ENCODE results near the gene ECPAS.
"Not testable (repeated sequence)": the region's sequence is repeated elsewhere in the genome, so short reads cannot be mapped to it uniquely, and the experiment has no call there.

The ECPAS gene

DNA sequence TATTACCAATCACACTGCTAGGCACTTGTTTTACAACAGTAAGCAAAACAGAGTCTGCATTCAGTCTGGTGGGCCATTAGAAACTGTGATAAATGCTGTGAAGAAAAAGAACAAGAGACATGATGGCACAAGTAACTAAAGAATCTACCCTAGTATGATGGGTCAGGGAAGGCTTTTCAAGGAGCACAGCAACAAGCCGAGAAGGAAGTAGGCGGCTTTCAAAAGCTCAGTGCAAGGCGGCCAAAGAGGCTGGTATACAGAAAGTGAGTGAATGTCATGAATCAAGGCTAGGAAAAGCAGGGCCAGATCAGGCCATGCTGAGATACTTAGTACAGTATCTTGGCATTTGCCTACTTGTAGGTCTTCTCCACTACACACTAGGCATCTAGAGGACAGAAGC lies 76.4 kb downstream of the ECPAS start:
- DNase-seq: no peak

GRCh38 chr9:111405701-111406100 lies 78.5 kb downstream of the ECPAS start:
- DNase-seq: no peak

DNA sequence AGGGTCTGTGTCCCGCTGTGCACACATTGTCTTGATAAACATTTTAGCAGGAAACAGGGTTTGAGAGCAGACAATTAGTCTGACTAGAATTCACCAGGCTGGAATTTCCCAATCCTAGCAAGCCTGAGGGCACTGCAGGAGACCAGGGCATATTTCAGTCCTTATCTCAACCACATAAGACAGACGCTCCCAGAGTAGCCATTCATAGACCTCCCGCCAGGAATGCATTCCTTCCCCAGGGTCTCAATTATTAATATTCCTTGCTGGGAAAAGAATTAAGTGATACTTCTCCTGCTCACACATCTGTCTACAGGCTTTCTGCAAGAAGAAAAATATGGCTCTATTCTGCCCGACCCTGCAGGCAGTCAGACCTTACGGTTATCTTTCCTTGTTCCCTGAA lies 82.7 kb downstream of the ECPAS start:
- not testable (repeated sequence) for DNase-seq

GRCh38 chr9:111400564-111400898 lies 83.7 kb downstream of the ECPAS start:
- no peak for DNase-seq

- DNase-seq: no peak
These were observed 84.2 kb downstream of the ECPAS start for GRCh38 chr9:111399772-111400563.

DNA sequence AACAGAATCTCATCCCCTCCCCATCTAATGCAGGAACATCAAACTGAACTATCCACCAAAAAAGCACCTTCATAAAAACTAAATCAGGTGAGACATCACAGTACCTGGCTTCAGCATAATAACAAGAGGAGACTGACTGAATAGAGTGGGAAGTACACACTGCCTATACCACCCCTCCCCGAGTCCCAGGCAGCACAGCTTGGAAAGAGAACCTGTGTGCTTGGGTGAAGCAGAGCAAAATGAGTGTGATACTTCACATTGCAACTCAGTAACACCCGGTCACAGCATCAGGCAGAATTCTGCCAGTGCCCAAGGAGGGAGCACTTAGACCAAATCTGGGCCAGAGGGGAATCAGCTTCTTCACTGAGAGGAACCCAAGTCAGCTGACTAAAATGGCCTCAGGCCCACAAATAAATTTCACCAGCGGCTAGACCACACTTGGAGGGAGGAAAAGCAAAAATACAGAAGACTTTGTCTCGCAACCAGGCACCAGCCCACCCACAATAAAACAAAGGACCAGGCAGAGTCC lies 84.9 kb downstream of the ECPAS start:
- DNase-seq: no peak

DNA sequence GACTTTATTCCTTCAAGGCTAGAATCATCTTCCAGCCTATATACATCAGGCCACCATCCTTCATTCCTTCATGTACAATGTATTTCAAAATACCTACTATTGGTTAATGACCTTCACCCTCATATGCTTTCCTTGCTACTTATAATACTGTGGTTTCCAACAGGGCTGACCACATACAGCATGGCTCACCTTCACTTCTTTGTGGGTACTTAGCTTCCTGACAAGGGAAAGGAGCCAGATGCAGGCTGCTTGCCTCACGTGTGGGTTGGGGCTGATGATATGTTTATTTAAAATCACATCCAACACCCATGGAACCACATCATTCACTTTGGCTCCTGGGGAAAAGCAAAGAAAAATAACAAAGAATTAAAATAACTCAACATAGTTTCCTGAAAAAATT lies 90.2 kb downstream of the ECPAS start:
- DNase-seq: no peak

DNA sequence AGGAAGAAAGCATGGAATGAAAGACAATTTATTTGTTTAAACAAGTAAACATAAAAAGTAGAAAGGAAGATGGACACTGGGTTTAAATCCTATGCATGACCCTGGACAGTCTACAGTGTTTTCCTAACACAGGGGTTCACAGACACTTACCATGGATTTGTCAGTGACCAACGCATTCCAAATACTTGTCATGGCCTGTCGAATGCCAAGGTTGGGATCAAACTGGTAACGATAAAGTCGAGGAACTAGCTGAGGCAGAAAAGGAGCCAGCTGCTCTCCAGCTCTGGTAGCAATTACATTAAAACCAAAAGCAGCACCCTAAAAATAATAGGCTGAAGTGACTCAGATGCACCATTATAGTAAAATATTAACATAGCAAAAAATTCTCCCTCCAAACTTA lies 94.8 kb downstream of the ECPAS start:
- no peak for DNase-seq

- DNase-seq: no peak
These were observed 97.8 kb downstream of the ECPAS start for GRCh38 chr9:111386386-111386785.

- no peak for DNase-seq
These were observed 103.2 kb downstream of the ECPAS start for GRCh38 chr9:111381006-111381405.

GRCh38 chr9:111375817-111376564 lies 108.2 kb downstream of the ECPAS start:
- no peak for DNase-seq

GRCh38 chr9:111375062-111375461 lies 109.1 kb downstream of the ECPAS start:
- DNase-seq: no peak

GRCh38 chr9:111372297-111372696 lies 111.9 kb downstream of the ECPAS start:
- no peak for DNase-seq

DNA sequence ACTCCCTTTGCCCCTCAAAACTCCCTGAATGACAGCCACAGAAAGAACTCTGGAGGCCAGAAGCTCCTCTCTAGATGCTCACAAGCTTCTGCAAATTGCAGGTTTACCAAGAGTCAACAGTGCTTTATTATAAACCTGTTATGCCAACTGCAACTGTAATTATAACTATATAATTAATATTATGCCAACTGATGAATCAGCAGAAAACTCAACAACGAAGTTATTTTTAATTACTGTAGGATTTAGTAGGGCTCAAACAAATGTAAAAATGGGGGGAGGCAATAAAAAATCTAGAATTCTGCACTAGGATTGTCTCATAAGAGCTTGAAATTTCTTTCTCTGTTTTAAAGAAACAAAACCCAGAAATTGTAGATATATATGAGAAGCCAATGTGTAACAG lies 117.2 kb downstream of the ECPAS start:
- DNase-seq: no peak

- DNase-seq: no peak
These were observed 121.7 kb downstream of the ECPAS start for GRCh38 chr9:111362526-111362925.

DNA sequence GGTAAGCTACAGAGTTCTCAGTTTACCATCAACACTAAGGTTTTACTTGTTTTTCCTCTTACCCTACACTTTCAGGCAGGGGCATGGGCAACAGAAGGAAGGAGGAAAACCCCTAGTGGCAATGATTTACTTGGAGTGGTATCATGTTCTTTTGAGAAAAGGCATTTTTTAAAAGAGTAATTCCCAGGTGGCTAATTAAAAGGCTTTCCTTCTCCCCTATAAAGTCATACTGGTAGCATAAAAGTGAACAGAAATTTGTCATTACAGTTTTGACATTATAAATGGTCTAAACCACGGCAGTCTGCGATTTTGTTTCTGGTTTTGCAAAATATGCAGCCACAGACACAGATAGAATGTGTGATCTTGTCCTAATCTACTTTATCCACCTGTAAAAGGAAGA lies 123.3 kb downstream of the ECPAS start:
- DNase-seq: no peak

DNA sequence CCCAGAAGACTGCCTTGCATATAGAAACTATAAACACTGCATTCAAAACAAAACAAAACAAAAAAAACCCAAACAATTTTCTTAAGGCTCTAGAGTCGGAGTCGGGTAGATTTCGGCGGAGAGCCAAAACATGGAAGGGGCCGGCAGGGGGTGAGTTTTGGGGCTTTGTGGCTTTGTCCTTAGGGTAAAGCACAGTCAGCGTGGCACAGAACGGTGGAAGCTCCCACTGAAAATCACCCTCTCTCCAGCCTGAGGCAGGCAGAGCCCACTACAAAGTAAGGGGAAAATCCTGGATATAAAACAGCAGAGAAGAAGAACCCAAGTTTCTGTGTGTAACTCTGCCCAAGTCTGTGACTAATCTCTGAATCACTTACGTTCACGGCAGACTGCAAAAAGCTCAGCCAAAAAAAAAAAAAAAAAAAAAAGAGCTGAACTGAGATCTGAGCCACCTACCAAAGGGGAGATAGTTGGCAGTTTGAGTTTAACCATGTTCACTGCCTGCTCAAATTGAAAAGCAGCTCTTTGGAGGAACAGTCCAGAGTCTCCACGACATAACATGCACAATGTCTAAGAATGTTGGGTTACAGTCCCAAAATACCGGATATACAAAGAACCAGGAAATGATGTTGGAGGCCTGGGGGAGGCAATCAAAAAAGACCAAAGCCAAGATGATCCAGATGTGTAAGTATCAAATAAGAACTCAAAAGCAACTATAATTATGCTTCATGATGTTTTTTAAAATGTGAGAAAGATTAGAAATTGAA lies 127.5 kb downstream of the ECPAS start:
- DNase-seq: no peak

DNA sequence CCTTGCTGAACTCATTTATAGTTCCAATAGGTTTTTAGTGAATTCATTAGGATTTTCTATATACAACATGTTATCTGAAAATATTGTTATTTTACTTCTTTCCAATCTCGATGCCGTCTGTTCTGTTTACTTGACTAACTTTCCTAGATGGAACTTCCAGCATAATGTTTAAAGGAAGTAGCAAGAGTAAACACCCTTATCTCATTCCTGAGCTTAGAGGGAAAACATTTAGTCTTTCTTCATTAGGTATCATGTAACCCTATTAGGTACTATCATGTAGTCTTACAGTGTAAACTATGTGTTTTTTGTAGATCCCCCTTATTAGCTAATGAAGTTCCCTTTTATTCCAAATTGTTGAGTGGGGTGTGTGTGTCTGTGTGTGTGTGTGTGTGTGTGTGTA lies 131.6 kb downstream of the ECPAS start:
- no peak for DNase-seq

- no peak for DNase-seq
These were observed 133.6 kb downstream of the ECPAS start for GRCh38 chr9:111350556-111350955.

DNA sequence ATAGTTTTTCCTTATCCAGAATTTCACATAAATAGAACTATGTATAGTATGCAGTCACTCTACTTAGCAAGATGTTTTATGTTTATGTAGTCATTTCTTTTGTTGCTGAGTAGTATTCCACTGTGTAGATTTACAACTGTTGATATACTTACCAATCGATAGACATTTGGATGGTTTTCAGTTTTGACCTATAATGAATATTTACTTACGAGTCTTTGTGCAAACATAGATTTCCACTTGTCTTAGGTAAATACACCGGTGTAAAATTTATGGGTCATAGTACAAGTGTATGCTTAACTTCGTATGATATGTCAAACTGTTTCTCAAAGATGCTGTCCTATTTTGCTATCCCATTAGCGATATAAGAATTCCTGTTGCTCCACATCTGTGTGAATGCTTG lies 134.4 kb downstream of the ECPAS start:
- no peak for DNase-seq

- no peak for DNase-seq
These were observed 135.3 kb downstream of the ECPAS start for GRCh38 chr9:111348821-111349271.

- DNase-seq: not testable (repeated sequence)
These were observed 149.8 kb downstream of the ECPAS start for GRCh38 chr9:111334318-111334863.

- no peak for DNase-seq
These were observed 154.1 kb downstream of the ECPAS start, which contains the start of gene OR2K2 for GRCh38 chr9:111330124-111330523. TSS of gene OR2K2 (minus strand) at chr9:111330224. CDS start at chr9:111328433, 1,791 bp downstream.

Data from NCI-H187 treated with DMSO at 0.1 percent for 48 hours (cell line).